Neural cell (in vitro differentiated cells): ENCODE results near the gene TRABD2B. TPM values are rescaled to one million over a fixed set of nuclear protein-coding genes. Genes with fewer than 3 reads are reported as not detected.

ENCODE experiments used
- H2AFZ ChIP-seq: fragments of 200-600, 300-800 bp; sonication (generic), shearing (Covaris generic); 2 replicates; pipeline ENCODE4 v1.6.0; 2014; ENCODE audit warnings: low read depth, mild to moderate bottlenecking, antibody characterized with exemption, low read length, moderate library complexity
- H3F3A ChIP-seq: fragments of 200-600 bp; shearing (Covaris generic); 2 replicates; pipeline ENCODE4 v1.6.1; 2016; ENCODE audit warnings: mild to moderate bottlenecking, moderate library complexity, mixed read lengths, antibody characterized with exemption, low read length; ENCODE audit not compliant: insufficient read depth, poor library complexity, severe bottlenecking
- H3K27ac ChIP-seq: fragments of 200-600, 300-800 bp; sonication (generic), shearing (Covaris generic); 2 replicates; pipeline ENCODE4 v1.5.1; 2014; ENCODE audit warnings: mild to moderate bottlenecking, low read length, moderate library complexity
- H3K27me3 ChIP-seq: fragments of 300-800, 200-600 bp; sonication (generic), shearing (Covaris generic); 2 replicates; pipeline ENCODE4 v1.6.0; 2014; ENCODE audit warnings: mild to moderate bottlenecking, low read depth, low read length, moderate library complexity; ENCODE audit not compliant: insufficient read depth
- H3K36me3 ChIP-seq: fragments of 300-800, 200-600 bp; sonication (generic), shearing (Covaris generic); 2 replicates; pipeline ENCODE4 v1.5.1; 2014; ENCODE audit warnings: mild to moderate bottlenecking, antibody characterized with exemption, low read length, moderate library complexity; ENCODE audit not compliant: insufficient read depth
- H3K4me2 ChIP-seq: fragments of 300-800, 200-600 bp; sonication (generic), shearing (Covaris generic); 2 replicates; pipeline ENCODE4 v1.6.0; 2014; ENCODE audit warnings: mild to moderate bottlenecking, low read length
- H3K4me3 ChIP-seq: fragments of 300-800, 200-600 bp; sonication (generic), shearing (Covaris generic); 2 replicates; pipeline ENCODE4 v1.5.1; 2014; ENCODE audit warnings: mild to moderate bottlenecking, low read length, moderate library complexity
- H3K79me2 ChIP-seq: fragments of 200-600 bp; shearing (Covaris generic); replicated peaks from 2 replicates; pipeline ENCODE4 v1.6.0; 2014; ENCODE audit warnings: mild to moderate bottlenecking, low read length, moderate library complexity; ENCODE audit not compliant: insufficient read depth
- H3K9ac ChIP-seq: fragments of 300-800, 200-600 bp; sonication (generic), shearing (Covaris generic); 2 replicates; pipeline ENCODE4 v1.6.1; 2016; ENCODE audit warnings: mild to moderate bottlenecking, low read length, mixed read lengths
- H3K9me2 ChIP-seq: fragments of 200-600 bp; shearing (Covaris generic); 2 replicates; pipeline ENCODE4 v1.6.1; 2016; ENCODE audit warnings: mild to moderate bottlenecking, low read length, mixed read lengths; ENCODE audit not compliant: insufficient read depth
- H3K9me3 ChIP-seq: fragments of 200-600, 300-800 bp; sonication (generic), shearing (Covaris generic); 2 replicates; pipeline ENCODE4 v1.6.1; 2016; ENCODE audit warnings: mild to moderate bottlenecking, mixed run types, low read length, moderate library complexity, mixed read lengths
- H4K20me1 ChIP-seq: fragments of 200-600 bp; shearing (Covaris generic); 2 replicates; pipeline ENCODE4 v1.6.1; 2016; ENCODE audit warnings: mild to moderate bottlenecking, mixed run types; ENCODE audit not compliant: insufficient read depth
- CTCF ChIP-seq: fragments of 450-650 bp; IDR thresholded peaks from 2 replicates; pipeline ENCODE4 v1.5.1; 2014; ENCODE audit warnings: antibody characterized with exemption, mild to moderate bottlenecking, moderate library complexity; ENCODE audit not compliant: poor library complexity, severe bottlenecking
- EP300 ChIP-seq: fragments of 450-650 bp; conservative IDR thresholded peaks from 2 replicates; pipeline ENCODE4 v1.6.1; 2014; ENCODE audit warnings: antibody characterized with exemption, mild to moderate bottlenecking, moderate library complexity; ENCODE audit not compliant: poor library complexity, severe bottlenecking
- EZH2 ChIP-seq: fragments of 200-600, 300-800 bp; shearing (Covaris generic), sonication (generic); IDR thresholded peaks from 2 replicates; pipeline ENCODE4 v1.6.1; 2014; ENCODE audit warnings: antibody characterized with exemption, low read length, borderline replicate concordance, mild to moderate bottlenecking; ENCODE audit not compliant: insufficient read depth, poor library complexity, severe bottlenecking
- MXI1 ChIP-seq: fragments of 450-650 bp; conservative IDR thresholded peaks from 2 replicates; pipeline ENCODE4 v1.6.1; 2014; ENCODE audit warnings: antibody characterized with exemption, mild to moderate bottlenecking; ENCODE audit not compliant: poor library complexity, severe bottlenecking
- POLR2AphosphoS5 ChIP-seq: IDR thresholded peaks from 2 replicates; pipeline ENCODE4 v1.6.1; 2012
- RAD21 ChIP-seq: fragments of 450-650 bp; conservative IDR thresholded peaks from 2 replicates; pipeline ENCODE4 v1.6.1; 2014; ENCODE audit warnings: antibody characterized with exemption, mild to moderate bottlenecking, moderate library complexity
- REST ChIP-seq: IDR thresholded peaks from 2 replicates; pipeline ENCODE4 v1.6.1; 2012; ENCODE audit warnings: borderline replicate concordance
- SMC3 ChIP-seq: fragments of 450-650 bp; conservative IDR thresholded peaks from 2 replicates; pipeline ENCODE4 v1.6.1; 2014; ENCODE audit warnings: antibody characterized with exemption, mild to moderate bottlenecking, moderate library complexity; ENCODE audit not compliant: poor library complexity
- TAF1 ChIP-seq: IDR thresholded peaks from 2 replicates; pipeline ENCODE4 v1.6.1; 2012; ENCODE audit warnings: low read depth
- polyA plus RNA-seq: library from polyadenylated mRNA; depleted of rRNA; stranded (reverse); fragments of >200 nt; gene quantifications from 2 replicates; pipeline ENCODE4 v1.2.3, GENCODE V29; 2014

Gene TRABD2B
- polyA plus RNA-seq, 1 donor from 2014 or later, result 0.02 TPM

GRCh38 chr1:47717341-47717740 is 279.8 kb downstream of the TRABD2B start:
- H3K27ac ChIP-seq, result no peak overlapping the region
- peaks cover 97% of the 10 kb centered on the region for H3K27me3 ChIP-seq
- H3K79me2 ChIP-seq, result no peaks in the 10 kb centered on the region
- no peaks in the 10 kb centered on the region for H3K36me3 ChIP-seq
- H3K9me3 ChIP-seq, result no peaks in the 10 kb centered on the region
- no peak overlapping the region for H3K9ac ChIP-seq
- H3K9me2 ChIP-seq, result no peaks in the 10 kb centered on the region
- H2AFZ ChIP-seq, result no peak overlapping the region
- H3K4me3 ChIP-seq, result no peak overlapping the region
- TF ChIP-seq EZH2 (no peak), MXI1 (no peak)
- H4K20me1 ChIP-seq, result no peaks in the 10 kb centered on the region
- no peaks in the 10 kb centered on the region for H3F3A ChIP-seq
- no peak overlapping the region for H3K4me2 ChIP-seq

DNA sequence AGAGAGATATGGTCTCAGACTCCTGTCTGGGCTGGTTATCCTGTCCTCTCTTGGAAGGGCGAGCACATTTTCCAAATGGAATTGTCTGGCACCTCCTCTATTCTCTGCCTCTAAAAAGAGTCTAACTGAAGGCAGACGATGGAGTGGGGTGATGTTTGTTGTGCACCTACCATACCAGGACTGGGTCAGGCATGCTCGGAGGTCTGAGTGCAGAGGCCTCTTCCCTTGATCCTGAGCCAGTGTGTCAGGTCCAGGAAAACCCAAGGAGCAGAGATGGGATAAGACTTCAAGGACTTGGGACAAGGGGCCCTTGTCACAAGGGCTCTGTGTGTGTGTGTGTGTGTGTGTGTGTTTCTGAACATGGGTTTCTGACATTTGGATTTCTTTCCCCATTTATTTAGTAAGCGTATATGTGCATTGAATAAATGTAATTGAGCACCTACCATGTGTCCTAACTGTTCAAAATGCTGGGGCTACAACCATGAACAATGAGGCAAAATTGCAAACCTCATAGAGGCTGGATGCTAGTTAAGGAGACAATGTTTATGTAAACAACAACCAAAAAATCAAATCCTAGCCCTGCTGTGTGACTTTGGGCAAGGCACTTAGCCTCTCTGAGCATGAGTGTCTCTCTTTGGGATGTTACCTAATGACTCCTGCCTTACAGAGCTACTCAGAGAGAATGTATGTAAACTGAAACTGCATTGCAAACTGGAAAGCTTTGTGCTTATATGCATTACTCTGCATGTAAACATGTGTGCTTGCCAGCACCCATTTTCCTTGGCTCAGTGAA is 283.0 kb downstream of the TRABD2B start:
- Histone ChIP-seq H3K27ac (no peak overlapping the region), H3K79me2 (no peaks in the 10 kb centered on the region), H3K4me3 (no peak overlapping the region), H3K36me3 (no peaks in the 10 kb centered on the region), H3K27me3 (peaks cover 97% of the 10 kb centered on the region), H3K9me3 (no peaks in the 10 kb centered on the region), H3K9me2 (no peaks in the 10 kb centered on the region), H2AFZ (no peak overlapping the region), H3F3A (no peaks in the 10 kb centered on the region), H3K4me2 (no peak overlapping the region), H4K20me1 (no peaks in the 10 kb centered on the region), H3K9ac (no peak overlapping the region)
- TF ChIP-seq POLR2AphosphoS5, result no peak
- no peak for TF ChIP-seq MXI1
- TF ChIP-seq CTCF, result no peak
- no peak for TF ChIP-seq EZH2
- TF ChIP-seq SMC3, result no peak
- no peak for TF ChIP-seq EP300
- TF ChIP-seq RAD21, result no peak
- no peak for TF ChIP-seq REST
- TF ChIP-seq TAF1, result no peak
